Measurements from ENCODE around the gene CD200.
"Not testable (repeated sequence)": the region's sequence is repeated elsewhere in the genome, so short reads cannot be mapped to it uniquely, and the experiment has no call there.

DNA sequence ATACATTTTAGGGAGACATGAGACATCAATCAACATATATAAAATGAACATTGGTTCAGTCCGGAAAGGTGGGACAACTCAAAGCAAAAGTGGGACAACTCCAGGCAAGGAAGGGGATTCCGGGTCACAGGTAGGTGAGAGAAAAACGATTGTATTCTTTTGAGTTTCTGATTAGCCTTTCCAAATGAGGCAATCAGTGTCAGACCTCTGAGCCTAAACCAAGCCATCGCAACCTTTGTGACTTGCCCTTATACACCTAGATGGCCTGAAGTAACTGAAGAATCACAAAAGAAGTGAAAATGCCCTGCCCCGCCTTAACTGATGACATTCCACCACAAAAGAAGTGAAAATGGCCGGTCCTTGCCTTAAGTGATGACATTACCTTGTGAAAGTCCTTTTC is 66.6 kb downstream of the CD200 start:
- TF ChIP-seq POLR2AphosphoS5 (IDR thresholded peaks at IDR 0.05) = not testable (repeated sequence)
- TF ChIP-seq, protein P1, sequence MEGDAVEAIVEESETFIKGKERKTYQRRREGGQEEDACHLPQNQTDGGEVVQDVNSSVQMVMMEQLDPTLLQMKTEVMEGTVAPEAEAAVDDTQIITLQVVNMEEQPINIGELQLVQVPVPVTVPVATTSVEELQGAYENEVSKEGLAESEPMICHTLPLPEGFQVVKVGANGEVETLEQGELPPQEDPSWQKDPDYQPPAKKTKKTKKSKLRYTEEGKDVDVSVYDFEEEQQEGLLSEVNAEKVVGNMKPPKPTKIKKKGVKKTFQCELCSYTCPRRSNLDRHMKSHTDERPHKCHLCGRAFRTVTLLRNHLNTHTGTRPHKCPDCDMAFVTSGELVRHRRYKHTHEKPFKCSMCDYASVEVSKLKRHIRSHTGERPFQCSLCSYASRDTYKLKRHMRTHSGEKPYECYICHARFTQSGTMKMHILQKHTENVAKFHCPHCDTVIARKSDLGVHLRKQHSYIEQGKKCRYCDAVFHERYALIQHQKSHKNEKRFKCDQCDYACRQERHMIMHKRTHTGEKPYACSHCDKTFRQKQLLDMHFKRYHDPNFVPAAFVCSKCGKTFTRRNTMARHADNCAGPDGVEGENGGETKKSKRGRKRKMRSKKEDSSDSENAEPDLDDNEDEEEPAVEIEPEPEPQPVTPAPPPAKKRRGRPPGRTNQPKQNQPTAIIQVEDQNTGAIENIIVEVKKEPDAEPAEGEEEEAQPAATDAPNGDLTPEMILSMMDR (IDR thresholded peaks at IDR 0.05) = not testable (repeated sequence)
